Rectal smooth muscle tissue (tissue), 1 donor: ENCODE measurements around the gene LCE2B.
"Not testable (repeated sequence)": the region's sequence is repeated elsewhere in the genome, so short reads cannot be mapped to it uniquely, and the experiment has no call there.

Experiments used
- H3K27ac ChIP-seq: one replicate; pipeline ENCODE4 v1.7.0; 2013; ENCODE audit warnings: low read depth, low read length, inconsistent platforms
- H3K27me3 ChIP-seq: one replicate; pipeline ENCODE4 v1.7.0; 2013; ENCODE audit warnings: low read length; ENCODE audit not compliant: control insufficient read depth, insufficient read depth
- H3K36me3 ChIP-seq: one replicate; pipeline ENCODE4 v1.7.0; 2013; ENCODE audit warnings: low read length; ENCODE audit not compliant: control insufficient read depth, insufficient read depth
- H3K4me1 ChIP-seq: one replicate; pipeline ENCODE4 v1.7.0; 2013; ENCODE audit warnings: low read length; ENCODE audit not compliant: control insufficient read depth, insufficient read depth
- H3K4me3 ChIP-seq: one replicate; pipeline ENCODE4 v1.7.0; 2013; ENCODE audit warnings: low read length
- H3K9ac ChIP-seq: one replicate; pipeline ENCODE4 v1.7.0; 2013; ENCODE audit warnings: low read length

LCE2B gene, protein sequence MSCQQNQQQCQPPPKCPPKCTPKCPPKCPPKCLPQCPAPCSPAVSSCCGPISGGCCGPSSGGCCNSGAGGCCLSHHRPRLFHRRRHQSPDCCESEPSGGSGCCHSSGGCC

GRCh38 chr1:152685823-152686222, at the start of gene LCE2B:
TSS of gene LCE2B (plus strand) at chr1:152686123. CDS start at chr1:152686844, 721 bp downstream.
- H3K4me3 ChIP-seq, H3K4me1 ChIP-seq, H3K27ac ChIP-seq, H3K9ac ChIP-seq, H3K36me3 ChIP-seq, H3K27me3 ChIP-seq: not testable (repeated sequence)

- H3K36me3 ChIP-seq = no peaks in the 10 kb centered on the region
- no peak overlapping the region for H3K9ac ChIP-seq
- H3K27me3 ChIP-seq = no peaks in the 10 kb centered on the region
- no peak overlapping the region for H3K27ac ChIP-seq
- H3K4me3 ChIP-seq = no peak overlapping the region
- no peaks in the 10 kb centered on the region for H3K4me1 ChIP-seq
Observed at GRCh38 chr1:152640351-152640750, 45.6 kb upstream of the LCE2B start.

- Histone ChIP-seq H3K4me3 (no peak overlapping the region), H3K27ac (no peak overlapping the region), H3K27me3 (no peaks in the 10 kb centered on the region), H3K4me1 (no peaks in the 10 kb centered on the region), H3K36me3 (no peaks in the 10 kb centered on the region), H3K9ac (no peak overlapping the region)
Observed at GRCh38 chr1:152643945-152644344, 42.0 kb upstream of the LCE2B start.

- H3K27me3 ChIP-seq = no peaks in the 10 kb centered on the region
- no peaks in the 10 kb centered on the region for H3K36me3 ChIP-seq
- H3K9ac ChIP-seq = no peak overlapping the region
- H3K4me3 ChIP-seq = no peak overlapping the region
- no peaks in the 10 kb centered on the region for H3K4me1 ChIP-seq
- no peak overlapping the region for H3K27ac ChIP-seq
Observed at GRCh38 chr1:152645146-152645545, 40.8 kb upstream of the LCE2B start.

DNA sequence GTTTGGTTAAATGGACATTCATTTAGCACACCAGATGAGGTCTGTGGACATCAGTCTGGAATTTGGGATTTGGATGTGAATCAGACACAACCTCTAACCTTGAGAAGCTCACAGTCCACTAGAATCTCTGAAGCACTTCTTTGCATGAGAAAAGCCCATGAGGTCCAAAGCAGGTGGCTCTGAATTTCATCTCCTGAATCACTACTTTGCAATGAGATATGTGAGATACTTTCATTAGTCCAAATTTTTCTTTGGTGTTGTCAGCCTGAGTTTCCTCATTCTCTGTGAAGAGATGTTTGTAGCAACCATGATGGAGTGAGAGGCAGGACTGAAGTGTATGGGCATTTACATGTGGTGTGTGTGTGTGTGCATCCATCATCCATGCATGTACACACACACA, 39.3 kb upstream of the LCE2B start:
- no peaks in the 10 kb centered on the region for H3K4me1 ChIP-seq
- H3K27ac ChIP-seq = no peak overlapping the region

DNA sequence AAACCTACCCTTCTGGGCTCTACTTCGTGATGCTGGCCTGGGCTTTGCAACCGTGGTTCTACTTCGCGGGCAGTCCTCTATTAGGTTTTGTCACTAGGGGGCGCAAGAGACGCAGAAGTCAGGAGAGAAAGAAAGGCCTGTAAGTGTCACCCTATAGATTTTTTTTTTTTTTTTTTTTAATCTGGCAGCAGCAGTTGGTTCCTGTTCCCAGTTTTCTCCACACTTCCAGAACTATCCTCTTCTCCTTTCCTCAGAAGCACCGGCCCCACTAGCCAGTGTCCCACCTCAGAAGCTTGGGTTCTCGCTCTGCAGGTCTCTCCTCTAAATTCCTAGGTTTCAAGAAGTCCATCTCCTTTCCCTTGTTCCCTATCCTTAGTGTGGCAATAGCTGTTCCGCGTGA, 31.8 kb upstream of the LCE2B start:
- Histone ChIP-seq H3K9ac (no peak overlapping the region), H3K4me3 (no peak overlapping the region), H3K36me3 (no peaks in the 10 kb centered on the region), H3K4me1 (no peaks in the 10 kb centered on the region), H3K27me3 (no peaks in the 10 kb centered on the region), H3K27ac (no peak overlapping the region)

More for the DNA sequence above, 39.3 kb upstream of the LCE2B start:
- H3K36me3 ChIP-seq = no peaks in the 10 kb centered on the region
- no peak overlapping the region for H3K4me3 ChIP-seq
- H3K9ac ChIP-seq = no peak overlapping the region
- H3K27me3 ChIP-seq = no peaks in the 10 kb centered on the region

- Histone ChIP-seq H3K27me3 (no peaks in the 10 kb centered on the region), H3K4me1 (no peaks in the 10 kb centered on the region), H3K4me3 (no peak overlapping the region), H3K9ac (no peak overlapping the region), H3K27ac (no peak overlapping the region), H3K36me3 (no peaks in the 10 kb centered on the region)
Observed at GRCh38 chr1:152656459-152656858, 29.5 kb upstream of the LCE2B start.

DNA sequence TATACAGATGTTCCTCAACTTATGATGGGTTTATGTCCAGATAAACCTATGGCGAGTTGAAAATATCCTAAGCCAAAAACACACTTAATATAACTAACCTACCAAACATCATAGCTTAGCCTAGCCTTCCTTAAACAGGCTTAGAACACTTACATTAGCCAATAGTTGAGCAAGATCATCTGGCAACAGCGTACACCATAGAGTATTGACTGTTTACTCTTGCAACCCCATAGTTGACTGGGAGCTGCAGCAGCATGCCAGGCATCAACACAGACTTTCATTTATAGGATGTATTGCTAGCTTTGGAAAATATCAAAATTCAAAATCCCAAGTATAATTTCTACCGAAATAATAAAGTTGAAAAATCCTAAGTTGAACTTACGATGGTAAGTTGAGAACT, 28.2 kb upstream of the LCE2B start:
- no peaks in the 10 kb centered on the region for H3K36me3 ChIP-seq
- H3K27me3 ChIP-seq = no peaks in the 10 kb centered on the region
- H3K27ac ChIP-seq = no peak overlapping the region
- no peaks in the 10 kb centered on the region for H3K4me1 ChIP-seq
- no peak overlapping the region for H3K4me3 ChIP-seq
- no peak overlapping the region for H3K9ac ChIP-seq

DNA sequence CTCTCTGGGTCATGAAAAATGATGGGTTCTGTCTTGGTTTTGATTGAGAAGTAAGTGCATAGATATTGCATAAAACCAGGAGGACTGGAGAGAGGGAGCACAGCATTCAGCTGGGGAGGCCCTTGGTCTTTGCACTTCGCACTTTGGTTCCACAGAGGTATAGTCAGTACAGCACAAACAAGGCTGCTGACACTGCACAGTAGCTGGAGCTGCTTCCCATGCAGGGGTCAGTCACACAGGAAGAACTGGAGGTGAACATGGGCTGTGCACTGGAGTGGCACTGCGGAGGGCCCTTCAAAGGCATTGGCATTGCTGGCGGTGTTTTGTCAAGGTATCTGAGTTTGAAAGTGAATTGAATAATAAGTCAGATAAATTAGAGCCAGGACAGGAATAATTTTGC, 27.3 kb upstream of the LCE2B start:
- H3K36me3 ChIP-seq = no peaks in the 10 kb centered on the region
- no peaks in the 10 kb centered on the region for H3K27me3 ChIP-seq
- no peak overlapping the region for H3K4me3 ChIP-seq
- no peak overlapping the region for H3K9ac ChIP-seq
- no peak overlapping the region for H3K27ac ChIP-seq
- H3K4me1 ChIP-seq = no peaks in the 10 kb centered on the region

DNA sequence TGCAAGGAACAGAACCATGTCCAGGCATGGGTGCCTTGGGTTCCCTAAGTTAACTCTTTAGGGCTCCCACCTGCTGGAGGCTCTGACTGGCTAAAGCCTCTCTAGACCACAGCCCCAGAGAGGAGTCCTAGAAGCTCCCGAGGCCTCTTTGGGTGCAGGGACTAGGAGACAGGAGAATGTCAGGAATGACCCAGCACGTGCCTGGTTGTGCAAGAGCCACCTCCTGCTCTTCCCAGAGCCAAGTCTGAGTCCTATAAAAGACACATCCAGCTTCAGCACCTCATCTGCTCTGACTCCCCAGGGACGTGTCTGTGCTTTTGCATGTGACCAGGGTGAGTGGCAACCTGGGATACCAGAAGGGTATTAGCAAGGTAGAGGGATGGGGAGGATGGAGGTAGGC, 22.8 kb upstream of the LCE2B start, which contains the start of gene LCE2D:
Gene LCE2D, plus strand, starts transcription at position 283 of the 400 bp plus-strand sequence. CDS start 726 bp downstream, outside the sequence.
- Histone ChIP-seq H3K9ac (no peak within 1 kb of the TSS), H3K4me3 (no peak within 1 kb of the TSS), H3K27me3 (no peaks in the 10 kb centered on the region), H3K36me3 (no peaks in the 10 kb centered on the region), H3K4me1 (no peaks in the 10 kb centered on the region), H3K27ac (no peak within 1 kb of the TSS)

DNA sequence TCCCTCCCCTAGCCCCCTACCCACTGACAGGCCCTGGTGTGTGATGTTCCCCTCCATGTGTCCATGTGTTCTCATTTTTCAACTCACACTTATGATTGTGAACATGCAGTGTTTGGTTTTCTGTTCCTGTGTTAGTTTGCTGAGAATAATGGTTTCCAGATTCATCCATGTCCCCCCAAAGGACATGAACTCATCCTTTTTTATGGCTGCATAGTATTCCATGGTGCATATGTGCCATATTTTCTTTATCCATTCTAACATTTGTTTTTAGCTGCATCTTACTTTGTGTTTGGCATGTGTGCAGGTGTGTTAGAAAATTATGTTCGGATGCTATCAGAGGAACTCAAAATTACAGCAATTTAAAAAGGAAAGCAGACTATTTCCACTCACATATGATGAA, 19.8 kb upstream of the LCE2B start:
- H3K27ac ChIP-seq, H3K27me3 ChIP-seq, H3K4me3 ChIP-seq, H3K36me3 ChIP-seq, H3K4me1 ChIP-seq, H3K9ac ChIP-seq: not testable (repeated sequence)

DNA sequence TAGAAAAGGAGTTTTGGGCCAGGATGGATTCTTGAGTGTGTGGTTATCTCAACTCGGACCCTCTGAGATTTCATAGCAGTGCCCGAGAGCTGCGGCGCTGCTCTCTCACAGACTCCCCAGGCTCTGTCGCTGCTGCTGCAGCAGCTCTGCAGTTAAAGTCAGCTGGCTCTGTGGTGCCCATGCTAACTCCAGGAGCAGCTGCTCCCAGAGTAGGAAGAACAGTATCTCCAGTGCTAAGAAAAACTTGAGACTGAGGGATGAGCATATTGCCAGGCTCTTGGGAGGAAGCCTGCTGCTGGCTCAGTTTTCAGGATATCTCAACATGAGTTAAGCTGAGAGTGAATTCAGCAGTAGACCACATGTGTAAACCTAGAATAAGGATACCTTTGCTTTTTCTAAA, 18.3 kb upstream of the LCE2B start:
- Histone ChIP-seq H3K36me3 (no peaks in the 10 kb centered on the region), H3K27ac (no peak overlapping the region), H3K4me1 (no peaks in the 10 kb centered on the region), H3K27me3 (no peaks in the 10 kb centered on the region), H3K4me3 (no peak overlapping the region), H3K9ac (no peak overlapping the region)

DNA sequence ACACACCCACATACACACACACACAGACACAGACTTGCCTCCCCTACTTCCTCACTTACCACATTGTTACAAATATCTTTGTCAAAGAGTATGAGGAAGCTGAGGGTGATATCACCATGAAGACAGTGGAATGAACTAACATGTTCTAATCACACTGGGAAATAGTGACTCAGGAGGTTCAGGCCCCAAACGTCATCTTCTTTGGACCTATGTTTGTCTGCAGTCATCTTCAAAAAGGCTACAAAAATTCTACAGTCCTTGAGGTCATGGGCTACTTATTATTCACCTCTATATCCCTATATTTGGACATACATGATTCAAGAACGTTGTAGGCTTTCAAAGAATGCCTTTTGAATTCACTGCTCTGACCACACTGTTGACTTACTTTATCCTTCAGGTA, 12.9 kb upstream of the LCE2B start:
- Histone ChIP-seq H3K27me3 (peaks cover 2% of the 10 kb centered on the region), H3K27ac (no peak overlapping the region), H3K9ac (no peak overlapping the region), H3K4me3 (no peak overlapping the region), H3K4me1 (no peaks in the 10 kb centered on the region), H3K36me3 (no peaks in the 10 kb centered on the region)
